ENCODE data around the gene GNAI2. TPM values are rescaled to one million over a fixed set of nuclear protein-coding genes. Genes with fewer than 3 reads are reported as not detected.

GNAI2 gene
- total RNA-seq, 2 experiments from 2014 or later, result 238 to 242 TPM

GRCh38 chr3:50258979-50259378 is 23.0 kb downstream of the GNAI2 start:
- TF ChIP-seq, protein P1, sequence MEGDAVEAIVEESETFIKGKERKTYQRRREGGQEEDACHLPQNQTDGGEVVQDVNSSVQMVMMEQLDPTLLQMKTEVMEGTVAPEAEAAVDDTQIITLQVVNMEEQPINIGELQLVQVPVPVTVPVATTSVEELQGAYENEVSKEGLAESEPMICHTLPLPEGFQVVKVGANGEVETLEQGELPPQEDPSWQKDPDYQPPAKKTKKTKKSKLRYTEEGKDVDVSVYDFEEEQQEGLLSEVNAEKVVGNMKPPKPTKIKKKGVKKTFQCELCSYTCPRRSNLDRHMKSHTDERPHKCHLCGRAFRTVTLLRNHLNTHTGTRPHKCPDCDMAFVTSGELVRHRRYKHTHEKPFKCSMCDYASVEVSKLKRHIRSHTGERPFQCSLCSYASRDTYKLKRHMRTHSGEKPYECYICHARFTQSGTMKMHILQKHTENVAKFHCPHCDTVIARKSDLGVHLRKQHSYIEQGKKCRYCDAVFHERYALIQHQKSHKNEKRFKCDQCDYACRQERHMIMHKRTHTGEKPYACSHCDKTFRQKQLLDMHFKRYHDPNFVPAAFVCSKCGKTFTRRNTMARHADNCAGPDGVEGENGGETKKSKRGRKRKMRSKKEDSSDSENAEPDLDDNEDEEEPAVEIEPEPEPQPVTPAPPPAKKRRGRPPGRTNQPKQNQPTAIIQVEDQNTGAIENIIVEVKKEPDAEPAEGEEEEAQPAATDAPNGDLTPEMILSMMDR (IDR thresholded peaks at IDR 0.05), result no peak
- H3K27me3 Mint-ChIP-seq, result no peaks in the 10 kb centered on the region
- no peak overlapping the region for H3K4me3 Mint-ChIP-seq
- H3K36me3 Mint-ChIP-seq (ENCODE audit: low read depth), result peaks cover 23% of the 10 kb centered on the region
- H3K27ac Mint-ChIP-seq, result no peak overlapping the region
- ATAC-seq (no peak), DNase-seq (no peak)
- ChIA-PET CTCF (interaction anchor here (0.6 to 11.8 kb wide), 13 partner anchors 10 to 692 kb away, joined by 3 to 97 read pairs (median 8); partner anchors contain the start of genes IFRD2 and SEMA3B), POLR2A (interaction anchor here (1.0 to 3.1 kb wide), 6 partner anchors 9 to 64 kb away, joined by 3 to 21 read pairs (median 4); partner anchors contain the start of gene SEMA3B)
- peaks cover 5% of the 10 kb centered on the region for H3K4me1 Mint-ChIP-seq (ENCODE audit: low read depth)
- no peaks in the 10 kb centered on the region for H3K9me3 Mint-ChIP-seq
- intact Hi-C loops (cut with micrococcal nuclease), result no loop called here

- TF ChIP-seq, protein P1 (IDR thresholded peaks at IDR 0.05), result no peak
- ChIA-PET CTCF (interaction anchor here (0.8 to 11.8 kb wide), 22 partner anchors 11 to 91 kb away, joined by 3 to 97 read pairs (median 6); partner anchors contain the start of genes CYB561D2, GNAI2, IFRD2 and NPRL2), POLR2A (interaction anchor here (1.0 to 3.1 kb wide), 7 partner anchors 10 to 64 kb away, joined by 3 to 21 read pairs (median 4); partner anchors contain the start of gene SEMA3B)
- DNase-seq, result no peak
- intact Hi-C loops (cut with micrococcal nuclease), result no loop called here
- Mint-ChIP-seq H3K4me3 (peak overlapping the region; percentile 61), H3K27ac (peak overlapping the region; percentile 78), H3K9me3 (no peaks in the 10 kb centered on the region), H3K27me3 (no peaks in the 10 kb centered on the region), H3K36me3 (ENCODE audit: low read depth) (peaks cover 23% of the 10 kb centered on the region), H3K4me1 (ENCODE audit: low read depth) (peaks cover 5% of the 10 kb centered on the region)
- peak; percentile 18 for ATAC-seq
These were observed 23.5 kb downstream of the GNAI2 start for GRCh38 chr3:50259432-50260026.

- DNase-seq (peak; percentile 91), ATAC-seq (peak; percentile 90)
- Mint-ChIP-seq H3K27ac (peak overlapping the region; percentile 78), H3K27me3 (no peaks in the 10 kb centered on the region), H3K4me1 (ENCODE audit: low read depth) (peaks cover 4% of the 10 kb centered on the region), H3K9me3 (no peaks in the 10 kb centered on the region), H3K4me3 (peak overlapping the region; percentile 61), H3K36me3 (ENCODE audit: low read depth) (peaks cover 23% of the 10 kb centered on the region)
- TF ChIP-seq, protein P1 (IDR thresholded peaks at IDR 0.05), result peak; percentile 99
- intact Hi-C loops (cut with micrococcal nuclease), result no loop called here
- CTCF ChIA-PET, result interaction anchor here (0.7 to 11.8 kb wide), 23 partner anchors 11 to 91 kb away, joined by 3 to 97 read pairs (median 6); partner anchors contain the start of genes CYB561D2, GNAI2, NPRL2 and RASSF1
- POLR2A ChIA-PET, result interaction anchor here (0.8 to 3.1 kb wide), 7 partner anchors 9 to 65 kb away, joined by 3 to 21 read pairs (median 4); partner anchors contain the start of genes LSMEM2 and SEMA3B
These were observed 24.3 kb downstream of the GNAI2 start for GRCh38 chr3:50260027-50260941.

GRCh38 chr3:50260942-50261441 is 25.0 kb downstream of the GNAI2 start:
- no peaks in the 10 kb centered on the region for H3K9me3 Mint-ChIP-seq
- ChIA-PET CTCF (interaction anchor here (0.8 to 11.8 kb wide), 8 partner anchors 12 to 69 kb away, joined by 3 to 97 read pairs (median 6); partner anchors contain the start of gene GNAI2), POLR2A (interaction anchor here (0.5 to 2.2 kb wide), 6 partner anchors 12 to 37 kb away, joined by 3 to 14 read pairs (median 4); partner anchors contain the start of gene LSMEM2)
- peaks cover 2% of the 10 kb centered on the region for H3K27me3 Mint-ChIP-seq
- no peak for DNase-seq
- intact Hi-C loops (cut with micrococcal nuclease), result no loop called here
- peak overlapping the region; percentile 57 for H3K27ac Mint-ChIP-seq
- TF ChIP-seq, protein P1 (IDR thresholded peaks at IDR 0.05), result no peak
- peaks cover 4% of the 10 kb centered on the region for H3K4me1 Mint-ChIP-seq (ENCODE audit: low read depth)
- H3K4me3 Mint-ChIP-seq, result peak overlapping the region; percentile 61
- no peak for ATAC-seq
- peaks cover 22% of the 10 kb centered on the region for H3K36me3 Mint-ChIP-seq (ENCODE audit: low read depth)
